NCI-H2171 (cell line): ENCODE data around the gene OVOL1.
A peak's percentile ranks its signal among the peaks of the same experiment; 100 is the strongest.

ENCODE experiments used
- DNase-seq: peaks from one replicate; lab custom pipeline; 2025; lab: John Stamatoyannopoulos, UW

OVOL1 gene

DNA sequence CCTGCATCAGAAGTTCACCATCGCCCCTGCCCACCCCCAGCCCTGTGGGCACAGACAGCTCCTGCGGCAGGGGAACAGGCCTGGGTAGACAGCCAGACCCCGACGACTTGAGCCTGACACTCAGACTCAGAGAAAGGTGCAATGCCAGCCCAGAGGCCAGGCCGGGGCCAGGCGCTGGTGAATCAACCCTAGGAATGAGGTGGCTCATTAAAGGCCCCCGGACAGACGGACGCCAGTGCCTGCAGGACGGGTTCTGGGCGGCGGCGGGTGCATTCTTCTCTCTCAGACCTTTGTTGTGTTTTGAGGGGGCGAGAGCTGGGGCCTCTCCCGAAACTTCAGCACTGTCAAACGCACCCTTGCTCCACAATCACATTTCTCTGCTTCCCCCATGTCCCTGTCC is 5.6 kb downstream of the OVOL1 start:
- DNase-seq: no peak

DNA sequence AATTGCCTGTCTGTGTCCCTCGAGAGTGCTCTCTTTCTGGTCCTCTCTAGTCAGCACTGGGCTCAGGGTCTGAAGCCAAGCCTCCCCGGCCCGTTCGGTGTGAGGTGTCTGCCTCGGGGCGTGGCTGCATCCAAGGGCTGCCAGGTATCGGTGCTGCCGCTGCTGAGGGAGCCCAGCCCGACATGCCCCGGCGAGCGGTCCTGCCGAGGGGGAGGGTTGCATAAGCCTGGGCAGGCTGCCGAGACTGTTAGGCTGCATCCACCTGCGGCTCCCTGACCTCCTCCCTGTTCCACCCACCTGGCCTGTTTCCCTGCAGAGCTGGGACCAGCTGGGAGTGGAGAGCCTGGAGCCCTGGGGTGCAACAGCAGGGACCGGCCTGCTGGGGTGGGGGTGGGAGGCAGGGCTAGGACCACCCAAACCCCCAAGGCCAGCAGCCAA is 6.3 kb downstream of the OVOL1 start:
- DNase-seq: peak; percentile 73

DNA sequence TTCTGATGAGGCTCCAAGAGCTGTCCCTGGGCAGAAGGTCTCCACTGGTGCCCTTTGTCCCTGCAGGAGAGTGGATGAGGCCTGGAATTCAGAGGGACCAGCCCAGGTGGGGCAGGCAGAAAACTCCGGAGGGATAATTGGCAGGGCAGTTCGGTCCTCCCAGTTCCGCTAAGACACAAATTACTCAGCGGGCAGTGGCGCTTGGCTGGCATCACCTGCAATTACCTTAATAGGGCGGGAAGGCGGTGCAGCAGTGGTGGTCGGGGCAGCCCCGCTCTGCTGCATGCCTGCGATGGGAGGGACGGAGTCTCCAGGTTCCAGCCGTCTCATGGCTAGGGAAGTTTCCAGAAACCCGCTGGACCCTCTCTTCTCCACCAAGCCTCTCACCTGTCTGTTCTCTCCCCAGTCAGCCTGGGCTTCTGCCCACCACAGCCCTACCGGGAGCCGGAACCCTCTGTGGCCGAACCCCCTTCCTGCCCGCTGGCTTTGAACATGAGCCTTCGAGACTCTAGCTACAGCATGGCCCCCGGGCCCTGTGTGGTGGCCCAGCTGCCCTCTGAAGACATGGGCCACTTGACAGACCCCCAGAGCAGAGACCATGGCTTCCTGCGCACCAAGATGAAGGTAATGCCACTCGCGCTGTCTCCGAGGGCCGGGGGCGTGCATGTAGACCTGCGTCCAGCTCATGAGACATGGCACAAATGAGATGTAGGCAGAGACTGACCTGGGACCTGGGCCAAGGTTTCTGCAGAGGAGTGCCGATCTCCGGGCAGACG is 7.0 kb downstream of the OVOL1 start:
- no peak for DNase-seq

DNA sequence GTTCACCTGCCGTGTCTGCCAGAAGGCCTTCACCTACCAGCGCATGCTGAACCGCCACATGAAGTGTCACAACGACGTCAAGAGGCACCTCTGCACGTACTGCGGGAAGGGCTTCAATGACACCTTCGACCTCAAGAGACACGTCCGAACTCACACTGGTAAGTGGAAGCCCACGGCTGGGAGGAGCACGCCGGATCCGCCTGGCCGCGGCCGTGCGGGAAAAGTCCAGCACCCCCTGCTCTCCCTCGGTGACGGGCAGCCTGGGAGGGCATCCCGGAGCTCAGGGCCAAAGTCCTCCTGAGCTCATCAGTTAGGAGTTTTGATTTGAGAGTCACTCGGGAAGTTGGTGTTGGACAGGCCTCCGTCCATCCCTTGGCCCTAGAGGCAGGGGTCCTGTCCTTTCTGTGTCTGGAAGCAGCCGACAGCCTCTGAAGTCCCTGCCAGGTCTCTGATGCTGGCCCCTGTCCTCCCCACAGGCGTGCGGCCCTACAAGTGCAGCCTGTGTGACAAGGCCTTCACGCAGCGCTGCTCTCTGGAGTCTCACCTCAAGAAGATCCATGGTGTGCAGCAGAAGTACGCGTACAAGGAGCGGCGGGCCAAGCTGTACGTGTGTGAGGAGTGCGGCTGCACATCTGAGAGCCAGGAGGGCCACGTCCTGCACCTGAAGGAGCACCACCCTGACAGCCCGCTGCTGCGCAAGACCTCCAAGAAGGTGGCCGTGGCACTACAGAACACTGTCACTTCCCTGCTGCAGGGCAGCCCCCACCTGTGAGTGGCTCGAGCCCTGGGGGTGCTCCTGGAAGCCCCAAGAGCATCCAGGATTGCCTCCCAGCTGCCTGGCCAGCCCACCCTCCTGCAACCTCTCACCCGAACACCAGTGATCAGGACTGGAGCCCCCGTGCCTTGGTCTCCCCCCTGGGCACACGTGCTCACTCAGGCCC is 8.0 kb downstream of the OVOL1 start:
- DNase-seq: no peak

DNA sequence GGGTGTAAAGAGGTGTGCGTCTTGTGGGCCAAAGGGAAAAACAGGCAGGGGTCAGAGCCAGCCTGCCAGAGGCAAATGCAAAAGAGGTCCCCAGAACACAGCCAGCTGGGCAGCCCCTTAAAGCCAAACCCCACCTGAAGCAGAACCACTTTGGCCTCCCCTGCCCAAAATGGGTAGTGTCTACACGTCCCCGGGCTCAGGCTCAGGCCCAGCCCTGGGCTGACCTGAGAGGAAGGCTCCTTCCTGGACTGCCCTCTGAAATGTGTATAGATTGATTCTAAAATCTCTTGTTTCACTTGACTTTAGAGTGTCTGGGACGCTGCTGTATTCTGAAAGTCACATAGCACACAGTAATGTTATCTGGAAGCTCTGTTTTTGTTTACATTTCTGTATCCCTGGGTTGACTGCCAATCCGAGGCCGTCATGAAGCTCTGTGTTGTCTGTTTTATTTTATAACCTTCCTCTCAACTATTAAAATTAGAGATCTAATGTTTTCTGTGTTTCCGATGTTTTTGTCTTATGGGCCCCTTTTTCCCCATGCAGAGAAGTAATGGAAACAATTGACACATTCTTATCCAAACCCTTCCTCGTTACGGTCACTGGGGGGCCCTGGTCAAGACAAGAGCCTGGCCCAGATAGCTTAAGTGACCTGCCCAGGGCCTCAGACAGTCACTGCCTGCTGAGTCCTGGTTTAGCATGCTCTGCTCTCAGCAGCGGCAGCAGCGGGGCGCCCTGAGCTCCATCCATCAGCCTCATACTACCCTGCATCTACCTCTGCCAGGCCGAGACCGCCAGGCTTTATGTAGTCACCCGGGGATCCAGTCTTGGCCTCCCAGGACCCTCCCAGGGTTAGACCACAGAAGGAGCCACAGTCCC is 10.1 kb downstream of the OVOL1 start:
- DNase-seq: no peak

DNA sequence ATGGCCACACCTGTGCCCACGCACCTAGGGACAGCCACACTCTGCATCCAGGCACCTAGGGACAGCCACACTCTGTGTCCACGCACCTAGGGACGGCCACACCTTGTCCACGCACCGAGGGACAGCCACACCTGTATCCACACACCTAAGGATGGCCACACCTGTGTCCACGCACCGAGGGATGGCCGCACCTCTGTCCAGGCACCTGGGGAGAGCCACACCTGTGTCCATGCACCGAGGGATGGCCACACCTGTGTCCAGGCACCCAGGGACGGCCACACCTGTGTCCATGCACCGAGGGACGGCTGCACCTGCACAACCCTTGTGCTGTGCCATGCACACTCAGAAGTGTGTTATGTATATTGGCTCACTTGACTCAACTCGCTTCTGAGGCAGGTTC is 10.8 kb downstream of the OVOL1 start:
- DNase-seq: no peak

DNA sequence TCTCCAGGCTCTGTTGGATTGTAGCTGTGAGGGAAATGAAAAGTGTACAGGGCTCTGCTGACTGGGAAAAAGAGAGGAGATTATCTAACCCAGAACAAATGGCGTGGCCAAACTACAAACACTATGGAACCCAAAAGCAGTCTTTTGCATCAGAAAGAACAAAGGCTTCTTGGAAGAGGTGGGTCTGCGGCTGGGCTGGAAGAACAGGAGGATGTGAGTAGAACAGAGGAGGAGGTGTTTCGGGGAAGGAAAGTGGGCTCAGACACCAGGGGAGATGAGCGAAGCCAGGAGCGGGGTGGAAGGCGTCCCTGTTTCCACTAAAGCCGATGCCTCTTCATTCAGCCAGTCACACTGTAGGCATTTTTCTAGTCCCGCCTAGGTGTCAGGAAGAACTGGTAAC is 12.0 kb downstream of the OVOL1 start:
- no peak for DNase-seq

DNA sequence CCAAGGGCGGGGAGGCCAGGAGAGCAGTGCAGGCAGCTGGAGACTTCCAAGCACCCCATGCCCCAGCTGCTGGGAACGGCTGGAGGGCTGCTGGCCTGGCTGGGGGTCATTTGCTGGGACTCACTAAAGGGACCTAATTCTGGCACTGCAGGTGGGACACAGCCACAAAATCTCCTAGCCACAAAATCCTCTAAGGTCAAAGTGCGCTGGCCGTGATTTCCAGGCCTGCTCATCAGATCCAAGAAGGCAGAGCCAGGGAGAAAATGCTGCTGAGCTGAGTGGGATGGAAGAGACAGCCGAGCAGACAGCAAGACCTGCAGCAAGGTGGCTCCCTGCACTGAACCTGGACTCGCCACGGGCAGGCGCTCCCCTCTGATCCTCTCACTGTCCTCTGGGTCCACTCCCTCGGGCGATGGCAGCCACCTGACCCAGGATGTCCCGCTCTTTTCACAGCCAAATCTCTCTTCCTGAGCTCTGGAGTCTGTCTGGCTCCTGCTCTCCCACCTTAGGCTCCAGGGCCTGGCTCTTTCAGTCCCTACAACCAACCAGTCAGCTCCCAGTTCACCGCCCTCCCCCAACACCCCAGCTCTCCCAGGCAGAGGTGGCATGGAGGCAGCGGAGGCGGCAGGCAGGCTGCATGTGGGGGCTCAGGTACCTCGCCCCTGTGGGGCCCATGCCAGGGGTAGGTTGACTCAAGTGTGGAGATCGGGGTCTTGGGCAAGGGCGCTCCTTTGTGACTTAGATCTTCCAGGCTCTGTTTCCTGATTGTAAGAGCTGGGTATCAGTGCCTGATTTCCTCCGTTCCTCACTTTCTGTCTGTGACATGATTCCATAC is 14.5 kb downstream of the OVOL1 start:
- no peak for DNase-seq

DNA sequence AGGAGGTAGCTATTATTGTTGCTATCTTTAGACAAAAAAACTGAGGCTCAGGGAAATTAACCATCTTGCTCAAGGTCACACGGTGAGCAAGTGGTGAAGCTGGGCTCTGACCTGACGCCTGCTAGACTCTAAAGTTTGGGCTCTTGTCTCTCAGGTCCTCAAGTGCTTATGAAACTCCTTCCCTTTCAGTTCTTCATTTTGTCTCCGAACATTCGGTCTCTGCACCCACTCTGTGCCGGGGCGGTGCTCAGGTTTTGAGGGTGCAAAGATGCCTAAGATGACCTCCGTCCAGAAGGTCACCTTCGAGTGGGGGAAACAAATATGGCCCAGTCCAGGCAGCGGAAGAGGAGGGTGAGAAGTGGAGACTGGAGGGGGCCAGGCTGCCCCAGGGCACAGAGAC is 16.0 kb downstream of the OVOL1 start:
- DNase-seq: no peak

DNA sequence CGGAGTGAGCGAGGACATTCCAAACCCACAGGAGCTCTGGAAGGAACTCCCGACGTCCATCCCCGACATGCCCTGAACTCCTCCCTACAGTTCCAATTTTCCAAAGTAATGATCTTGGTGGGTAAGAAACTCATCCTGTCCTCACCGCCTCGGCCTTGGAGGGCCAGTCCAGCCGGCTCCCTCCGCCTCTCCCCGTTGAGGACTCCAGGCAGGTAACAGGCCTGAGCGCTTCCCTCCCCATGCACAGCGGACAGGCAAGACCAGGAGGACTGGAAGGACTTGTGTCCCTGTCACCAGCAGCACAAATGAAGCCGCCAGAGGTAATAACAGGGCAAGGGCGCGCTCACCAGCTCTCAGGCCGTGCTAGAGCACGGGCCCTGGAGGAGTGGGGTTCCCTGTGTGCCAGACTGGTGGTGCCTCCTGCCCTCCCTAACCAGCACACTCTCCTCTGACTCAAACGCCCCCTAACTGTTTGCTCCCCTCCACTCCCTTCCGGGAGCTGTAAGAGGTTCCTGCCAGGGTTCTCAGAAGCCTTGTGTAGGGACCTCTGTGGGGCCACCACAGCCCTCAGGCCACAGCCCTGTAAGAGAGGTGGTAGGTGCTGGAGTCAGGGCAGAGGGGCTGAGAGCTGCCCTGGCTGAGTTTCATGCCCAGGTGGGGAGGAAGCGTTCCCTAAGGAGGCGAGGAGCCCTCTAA is 17.1 kb downstream of the OVOL1 start:
- DNase-seq: no peak

DNA sequence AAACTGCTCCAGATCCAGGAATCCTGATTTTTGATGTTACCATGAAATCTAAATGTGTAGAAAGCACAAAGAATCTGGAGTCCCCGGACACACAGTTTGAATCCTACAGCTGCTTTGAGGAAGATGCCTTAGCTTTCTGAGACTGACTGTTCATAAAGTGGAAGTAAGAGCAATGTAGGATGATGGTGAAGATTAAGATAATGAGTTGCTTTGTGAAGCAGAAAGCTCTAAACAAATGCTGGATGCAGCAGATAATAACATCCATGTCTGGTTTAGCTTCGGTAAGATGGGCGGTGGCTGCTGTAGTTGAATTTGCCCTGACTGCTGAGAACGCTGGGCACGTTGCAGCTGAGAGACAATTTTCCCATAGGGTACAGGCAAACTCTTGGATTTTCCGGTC is 20.1 kb downstream of the OVOL1 start:
- DNase-seq: no peak

DNA sequence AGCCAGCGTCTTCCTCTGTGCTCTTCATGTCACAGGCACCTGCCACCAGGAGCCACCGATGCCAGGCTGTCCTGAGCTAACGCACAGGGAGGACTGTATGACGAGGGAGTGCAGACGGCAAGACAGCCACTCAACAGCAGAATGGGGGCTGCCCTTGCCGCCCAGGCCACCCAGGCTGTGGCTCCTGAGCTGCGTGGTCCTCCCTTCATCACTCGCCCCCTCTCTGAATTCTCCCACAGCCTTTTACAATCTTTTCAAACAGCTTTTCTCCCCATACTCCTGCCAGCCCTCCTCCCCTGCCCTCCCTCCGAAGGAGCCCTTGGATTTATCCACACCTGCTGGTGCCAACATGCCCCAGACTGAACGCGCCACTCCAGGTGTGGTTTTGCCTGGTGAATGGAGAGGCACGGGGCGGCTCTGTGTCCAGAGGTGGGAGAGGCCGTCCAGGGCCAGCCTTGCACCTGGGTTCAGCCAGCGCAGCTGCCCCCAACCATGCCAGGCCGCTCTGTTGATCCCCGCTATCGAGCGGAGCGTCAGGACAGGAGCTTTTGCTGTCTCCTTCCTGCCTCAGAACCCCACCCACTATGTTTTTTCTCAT is 22.0 kb downstream of the OVOL1 start:
- no peak for DNase-seq

DNA sequence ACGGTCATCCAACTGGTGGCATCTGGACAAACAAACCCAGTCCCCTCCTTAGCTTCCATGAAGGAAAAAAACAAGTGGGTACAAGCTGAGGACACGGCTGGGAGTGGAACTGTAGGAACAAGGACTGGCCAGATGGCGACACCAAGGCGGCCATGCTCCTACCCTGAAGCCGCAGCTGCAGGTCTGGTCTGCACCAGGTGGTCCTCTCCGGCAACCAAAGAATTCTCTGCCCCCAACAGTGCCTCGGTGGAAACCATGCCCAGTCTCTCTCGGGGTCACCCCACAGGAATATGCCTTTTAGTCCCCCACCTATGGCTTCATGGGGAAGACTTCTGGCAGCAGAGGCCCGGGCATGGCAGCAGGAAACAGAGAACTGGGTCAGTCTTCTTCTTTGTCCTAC is 22.6 kb downstream of the OVOL1 start:
- DNase-seq: no peak

DNA sequence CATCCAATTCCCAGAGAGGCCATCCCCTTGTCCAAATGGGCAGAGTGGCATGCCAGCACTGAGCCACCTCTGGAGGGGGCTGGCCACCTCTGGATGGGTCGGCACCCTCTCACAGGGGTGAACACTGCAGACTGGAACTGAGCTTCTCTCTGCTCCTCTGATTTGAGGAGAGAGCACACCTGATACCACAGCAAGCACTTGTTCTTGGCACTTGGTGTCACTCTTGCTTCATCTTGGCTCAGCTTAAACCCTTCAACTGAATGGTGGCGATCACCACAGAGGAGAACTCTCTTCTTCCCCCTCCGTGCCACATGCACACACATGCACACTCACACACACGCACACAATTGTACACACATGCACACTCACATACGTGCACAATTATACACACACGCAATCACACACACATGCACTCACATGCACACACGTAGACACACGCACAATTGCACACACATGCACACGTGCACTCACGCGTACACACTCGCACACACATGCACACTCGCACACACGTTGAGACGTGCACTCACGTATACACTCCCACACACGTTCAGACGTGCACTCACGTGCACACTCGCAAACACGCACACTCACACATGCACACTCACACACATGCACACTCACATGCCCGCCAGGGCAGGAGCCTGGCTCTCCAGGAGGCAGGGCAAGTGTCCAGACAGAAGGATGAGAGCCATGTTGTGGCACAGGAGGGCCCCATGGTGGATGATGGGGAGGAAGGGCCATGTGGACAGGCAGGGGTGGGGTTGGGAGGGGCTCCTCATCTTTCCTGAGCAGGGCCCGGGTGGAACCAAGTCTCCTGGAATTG is 23.4 kb downstream of the OVOL1 start:
- DNase-seq: no peak

DNA sequence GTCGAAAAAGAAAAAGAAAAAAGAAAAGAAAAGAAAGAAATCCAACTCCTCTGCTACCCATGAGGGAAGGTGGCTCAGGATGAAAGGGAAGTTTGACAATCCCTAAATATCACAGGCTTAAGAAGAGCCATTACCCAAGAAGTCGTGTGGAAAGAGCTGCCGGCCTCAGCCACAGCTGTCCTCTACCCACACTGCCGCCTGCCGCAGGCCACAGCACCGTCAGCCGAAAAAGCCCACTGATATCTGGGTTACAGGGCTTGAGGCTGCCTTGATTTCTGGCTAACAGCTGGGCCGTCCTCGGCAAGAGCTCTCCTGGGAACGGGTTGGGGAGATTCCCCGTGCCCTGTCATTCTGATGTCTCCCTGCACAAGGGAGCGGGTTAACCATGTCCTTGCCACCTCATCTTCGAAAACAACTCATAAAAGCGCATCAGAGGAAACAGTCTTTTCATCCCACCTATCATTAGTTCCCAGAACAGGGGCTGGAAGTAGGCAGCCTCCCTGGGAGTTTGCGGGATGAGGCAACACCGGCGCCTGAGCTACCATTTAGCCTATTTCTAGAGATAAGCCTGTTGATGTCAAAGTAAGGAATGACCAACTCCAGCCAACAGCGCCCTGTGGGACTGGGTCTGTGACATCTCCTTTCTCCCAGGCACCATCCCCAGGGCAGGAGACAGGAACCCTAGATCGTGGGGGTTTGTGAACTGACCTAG is 25.1 kb downstream of the OVOL1 start:
- DNase-seq: peak; percentile 69

DNA sequence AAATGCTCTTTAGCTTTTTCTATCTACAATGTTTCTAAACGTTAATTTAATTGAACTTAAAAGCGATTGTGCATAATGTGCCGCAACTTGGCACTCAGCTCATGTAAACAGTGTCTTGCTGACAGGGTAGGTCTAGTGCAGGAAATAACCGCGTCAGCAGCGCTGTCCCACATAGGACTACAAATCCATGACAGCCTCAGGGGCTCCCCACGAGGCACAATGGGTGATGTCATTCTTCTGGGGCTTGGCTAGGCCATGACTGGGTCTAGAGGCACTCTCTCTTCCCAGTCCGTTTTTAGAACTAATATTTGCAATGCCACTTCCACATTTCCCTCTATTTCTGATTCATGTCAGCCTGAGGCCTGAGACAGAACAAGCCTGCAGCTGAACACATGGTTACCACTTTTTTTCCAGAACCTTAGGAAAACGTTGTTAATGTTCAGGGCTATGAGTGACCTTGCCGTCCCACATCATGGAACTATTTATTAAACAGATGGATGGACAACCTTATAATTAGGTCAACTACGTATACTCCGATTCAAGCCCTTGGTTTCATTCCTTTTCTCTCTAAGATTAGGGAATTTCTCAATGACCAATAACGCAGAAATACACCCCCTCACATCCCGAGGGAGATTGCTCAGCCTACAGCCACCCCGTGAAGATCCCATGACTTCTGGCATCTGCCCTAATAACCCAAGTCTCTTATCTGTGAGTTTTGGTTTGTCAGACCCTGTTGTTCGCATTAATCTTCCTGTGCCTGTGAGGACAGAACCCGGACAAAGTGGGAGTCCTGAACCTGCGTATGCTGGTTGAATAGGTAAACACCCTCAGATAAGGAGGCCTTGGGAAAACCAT is 27.5 kb downstream of the OVOL1 start:
- DNase-seq: no peak

DNA sequence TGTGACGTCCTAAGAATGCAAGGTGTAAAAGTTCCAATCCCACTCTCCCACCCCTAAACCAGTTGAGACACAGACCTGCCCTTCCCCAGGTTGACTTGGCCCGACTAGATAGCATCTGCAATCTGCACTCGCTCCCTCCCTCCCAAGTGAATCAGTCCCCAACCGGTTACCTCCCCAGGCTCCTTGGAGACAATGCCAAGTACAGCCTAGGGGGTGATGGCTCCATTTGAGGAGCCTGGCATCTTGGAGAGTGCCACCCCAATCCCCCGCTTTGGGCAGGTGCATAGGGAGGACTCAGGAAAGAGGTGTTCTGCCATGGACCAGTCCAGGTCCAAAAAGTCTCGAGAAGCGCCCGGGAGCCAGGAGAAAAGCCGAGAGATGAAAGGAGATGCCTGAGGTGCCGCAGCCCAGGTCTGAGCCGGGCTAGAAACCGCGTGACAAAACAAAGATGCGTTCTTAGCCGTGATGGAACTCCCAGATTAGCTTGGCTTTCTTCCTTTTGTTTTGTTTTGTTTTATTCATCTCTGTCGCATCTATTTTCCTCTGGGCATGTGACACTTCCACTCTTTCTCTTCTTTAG is 28.2 kb downstream of the OVOL1 start:
- no peak for DNase-seq
